HG03442 (cell line): Measurements from ENCODE around the gene TPST1.
"Not testable (repeated sequence)": the region's sequence is repeated elsewhere in the genome, so short reads cannot be mapped to it uniquely, and the experiment has no call there.

Experiments
- ATAC-seq: cut with Tn5 transposase; IDR thresholded peaks from one replicate; pipeline ENCODE4 v1.9.1; 2021; ENCODE audit warnings: mild to moderate bottlenecking, moderate library complexity; ENCODE audit not compliant: unreplicated experiment

The TPST1 gene

GRCh38 chr7:66187905-66188304, 17.2 kb upstream of the TPST1 start:
- ATAC-seq, result no peak

- ATAC-seq, result no peak
Measured at GRCh38 chr7:66188645-66189044, 16.5 kb upstream of the TPST1 start.

GRCh38 chr7:66189695-66190503, 15.2 kb upstream of the TPST1 start:
- no peak for ATAC-seq

- no peak for ATAC-seq
Measured at GRCh38 chr7:66190504-66190857, 14.7 kb upstream of the TPST1 start.

GRCh38 chr7:66193146-66193725, 11.9 kb upstream of the TPST1 start:
- ATAC-seq, result no peak

GRCh38 chr7:66198469-66198868, 6.7 kb upstream of the TPST1 start:
- no peak for ATAC-seq

GRCh38 chr7:66198956-66199355, 6.2 kb upstream of the TPST1 start:
- no peak for ATAC-seq

- no peak for ATAC-seq
Measured at GRCh38 chr7:66202441-66202840, 2.7 kb upstream of the TPST1 start.

- ATAC-seq, result no peak
Measured at GRCh38 chr7:66205741-66206090, 582 bp downstream of the TPST1 start.

- ATAC-seq, result no peak
Measured at GRCh38 chr7:66206119-66206933, 1.2 kb downstream of the TPST1 start.

- ATAC-seq, result no peak
Measured at GRCh38 chr7:66206934-66207240, 1.8 kb downstream of the TPST1 start.

- no peak for ATAC-seq
Measured at GRCh38 chr7:66207540-66207939, 2.4 kb downstream of the TPST1 start.

- ATAC-seq, result no peak
Measured at GRCh38 chr7:66211429-66211828, 6.3 kb downstream of the TPST1 start.

- no peak for ATAC-seq
Measured at GRCh38 chr7:66213637-66214036, 8.5 kb downstream of the TPST1 start.

GRCh38 chr7:66216687-66217086, 11.6 kb downstream of the TPST1 start:
- no peak for ATAC-seq

GRCh38 chr7:66219805-66220204, 14.7 kb downstream of the TPST1 start:
- no peak for ATAC-seq

GRCh38 chr7:66221442-66221841, 16.3 kb downstream of the TPST1 start:
- no peak for ATAC-seq

- ATAC-seq, result no peak
Measured at GRCh38 chr7:66227808-66228207, 22.7 kb downstream of the TPST1 start.

- ATAC-seq, result not testable (repeated sequence)
Measured at GRCh38 chr7:66231326-66232216, 26.4 kb downstream of the TPST1 start.

- no peak for ATAC-seq
Measured at GRCh38 chr7:66233638-66234037, 28.5 kb downstream of the TPST1 start.

- no peak for ATAC-seq
Measured at GRCh38 chr7:66236713-66237303, 31.7 kb downstream of the TPST1 start.
